Measurements from ENCODE around the gene RFESD.

DNA sequence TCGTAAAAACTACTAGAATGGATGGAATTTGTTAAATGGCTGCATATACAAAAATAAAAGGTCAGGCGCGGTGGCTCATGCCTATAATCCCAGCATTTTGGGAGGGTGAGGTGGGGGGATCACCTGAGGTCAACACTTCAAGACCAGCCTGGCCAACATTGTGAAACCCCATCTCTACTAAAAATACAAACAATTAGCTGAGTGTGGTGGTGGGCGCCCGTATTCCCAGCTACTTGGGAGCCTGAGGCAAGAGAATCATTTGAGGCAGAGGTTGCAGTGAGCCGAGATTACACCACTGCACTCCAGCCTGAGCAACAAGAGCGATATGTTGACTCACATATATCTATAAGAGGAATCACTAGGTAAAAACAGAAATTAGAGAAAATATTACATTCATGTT lies 36.0 kb upstream of the RFESD start:
- TF ChIP-seq, protein P1, sequence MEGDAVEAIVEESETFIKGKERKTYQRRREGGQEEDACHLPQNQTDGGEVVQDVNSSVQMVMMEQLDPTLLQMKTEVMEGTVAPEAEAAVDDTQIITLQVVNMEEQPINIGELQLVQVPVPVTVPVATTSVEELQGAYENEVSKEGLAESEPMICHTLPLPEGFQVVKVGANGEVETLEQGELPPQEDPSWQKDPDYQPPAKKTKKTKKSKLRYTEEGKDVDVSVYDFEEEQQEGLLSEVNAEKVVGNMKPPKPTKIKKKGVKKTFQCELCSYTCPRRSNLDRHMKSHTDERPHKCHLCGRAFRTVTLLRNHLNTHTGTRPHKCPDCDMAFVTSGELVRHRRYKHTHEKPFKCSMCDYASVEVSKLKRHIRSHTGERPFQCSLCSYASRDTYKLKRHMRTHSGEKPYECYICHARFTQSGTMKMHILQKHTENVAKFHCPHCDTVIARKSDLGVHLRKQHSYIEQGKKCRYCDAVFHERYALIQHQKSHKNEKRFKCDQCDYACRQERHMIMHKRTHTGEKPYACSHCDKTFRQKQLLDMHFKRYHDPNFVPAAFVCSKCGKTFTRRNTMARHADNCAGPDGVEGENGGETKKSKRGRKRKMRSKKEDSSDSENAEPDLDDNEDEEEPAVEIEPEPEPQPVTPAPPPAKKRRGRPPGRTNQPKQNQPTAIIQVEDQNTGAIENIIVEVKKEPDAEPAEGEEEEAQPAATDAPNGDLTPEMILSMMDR (IDR thresholded peaks at IDR 0.05): no peak
- TF ChIP-seq POLR2A (IDR thresholded peaks at IDR 0.05): no peak

All from testis (tissue), 2 donors.